ENCODE measurements around the gene MAGEC3.

GRCh38 chrX:141904262-141904661 lies 66.1 kb downstream of the MAGEC3 start:
- TF ChIP-seq CTCF (conservative IDR thresholded peaks at IDR 0.05; ENCODE audit: low read depth, low read length) (no peak), EZH2 (IDR thresholded peaks at IDR 0.05; ENCODE audit: borderline replicate concordance, low read depth, low read length, poor library complexity, severe bottlenecking) (no peak)

Data from A673 (cell line).